HG03175 (cell line): ENCODE data around the gene ARF5.
"Not testable (repeated sequence)": the region's sequence is repeated elsewhere in the genome, so short reads cannot be mapped to it uniquely, and the experiment has no call there.

Experiments
- ATAC-seq: cut with Tn5 transposase; IDR thresholded peaks from one replicate; pipeline ENCODE4 v1.9.1; 2021; ENCODE audit warnings: mild to moderate bottlenecking, moderate library complexity; ENCODE audit not compliant: unreplicated experiment

The ARF5 gene

DNA sequence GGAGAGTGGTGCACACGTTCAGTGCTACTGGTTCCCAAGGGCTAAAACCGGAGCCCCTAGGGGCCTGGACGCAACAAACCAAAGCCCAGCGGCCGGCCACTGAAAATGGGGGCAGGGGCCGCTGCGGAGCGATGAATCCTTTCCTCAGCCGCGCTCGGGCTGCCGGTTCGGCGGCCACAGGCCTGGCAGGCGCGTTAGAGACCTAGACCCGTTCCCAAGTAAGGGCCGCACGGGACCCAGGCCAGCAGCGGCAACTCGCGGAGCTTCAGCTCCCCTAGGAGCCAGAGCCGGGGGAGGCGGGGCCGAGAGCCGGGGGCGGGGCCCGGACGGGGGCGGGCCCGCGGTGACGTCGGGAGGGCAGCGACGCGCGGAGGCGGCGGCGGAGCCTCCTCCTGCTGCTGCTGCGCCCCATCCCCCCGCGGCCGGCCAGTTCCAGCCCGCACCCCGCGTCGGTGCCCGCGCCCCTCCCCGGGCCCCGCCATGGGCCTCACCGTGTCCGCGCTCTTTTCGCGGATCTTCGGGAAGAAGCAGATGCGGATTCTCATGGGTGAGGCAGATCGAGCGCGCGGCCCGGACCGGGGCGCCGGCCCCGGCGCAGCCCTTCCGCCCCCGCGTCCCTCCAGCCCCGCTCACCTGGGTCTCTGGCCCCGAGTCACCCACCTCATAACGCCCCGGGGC lies at the start of gene ARF5:
TSS of gene ARF5 (plus strand) at position 393 of the 678 bp plus-strand sequence. CDS start at position 481, 88 bp downstream.
- ATAC-seq = peak; percentile 75

DNA sequence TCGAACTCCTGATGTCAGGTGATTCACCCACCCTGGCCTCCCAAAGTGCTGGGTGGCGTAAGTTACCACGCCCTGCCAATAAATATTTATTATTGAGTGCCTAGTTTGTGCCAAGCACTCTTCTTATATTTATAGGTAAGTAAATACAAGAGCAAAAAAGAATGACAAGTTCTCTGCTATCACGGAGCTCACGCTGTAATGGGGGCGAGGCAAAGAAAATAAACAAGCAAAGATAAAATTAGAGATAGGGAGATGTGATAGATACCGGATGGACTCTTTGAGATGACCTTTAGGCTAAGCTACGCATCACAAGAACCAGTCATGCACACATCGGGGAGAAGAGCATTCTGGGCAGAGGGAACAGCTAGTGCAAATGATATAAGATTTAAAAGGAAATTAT lies 49.1 kb upstream of the ARF5 start:
- ATAC-seq = no peak

DNA sequence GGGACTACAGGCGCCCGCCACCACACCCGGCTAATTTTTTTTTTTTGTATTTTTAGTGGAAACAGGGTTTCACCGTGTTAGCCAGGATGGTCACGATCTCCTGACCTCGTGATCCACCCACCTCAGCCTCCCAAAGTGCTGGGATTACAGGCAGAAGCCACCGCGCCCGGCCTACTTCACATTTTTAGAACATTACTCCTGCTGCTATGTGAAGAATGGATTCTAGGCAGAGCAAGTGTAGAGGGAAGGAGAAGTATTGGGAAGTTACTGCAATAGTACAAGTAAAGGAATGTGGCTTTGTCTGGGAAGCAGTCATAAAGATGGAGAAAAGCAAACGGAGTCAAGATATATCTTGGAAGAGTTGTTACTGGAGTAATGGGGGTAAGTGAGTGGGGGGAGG lies 47.8 kb upstream of the ARF5 start:
- not testable (repeated sequence) for ATAC-seq

DNA sequence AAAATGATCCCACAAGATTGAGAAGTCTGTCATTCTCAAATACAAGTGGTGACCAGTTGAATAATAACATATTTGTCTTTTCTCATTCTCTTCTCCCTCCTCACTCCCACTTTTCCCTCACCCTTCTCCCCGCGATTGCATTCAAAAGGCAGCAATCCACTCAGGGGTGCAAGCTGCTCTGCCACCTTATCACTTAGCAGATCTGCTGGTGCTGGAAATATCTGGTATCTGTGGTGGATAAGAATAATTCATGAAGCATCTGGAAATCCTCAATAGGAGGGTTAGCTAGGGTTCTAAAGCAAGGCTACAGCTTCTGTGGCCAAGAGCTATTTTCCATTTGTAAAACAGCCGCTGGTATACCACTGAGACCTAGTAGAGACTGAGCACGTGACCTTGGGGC lies 46.7 kb upstream of the ARF5 start:
- no peak for ATAC-seq

DNA sequence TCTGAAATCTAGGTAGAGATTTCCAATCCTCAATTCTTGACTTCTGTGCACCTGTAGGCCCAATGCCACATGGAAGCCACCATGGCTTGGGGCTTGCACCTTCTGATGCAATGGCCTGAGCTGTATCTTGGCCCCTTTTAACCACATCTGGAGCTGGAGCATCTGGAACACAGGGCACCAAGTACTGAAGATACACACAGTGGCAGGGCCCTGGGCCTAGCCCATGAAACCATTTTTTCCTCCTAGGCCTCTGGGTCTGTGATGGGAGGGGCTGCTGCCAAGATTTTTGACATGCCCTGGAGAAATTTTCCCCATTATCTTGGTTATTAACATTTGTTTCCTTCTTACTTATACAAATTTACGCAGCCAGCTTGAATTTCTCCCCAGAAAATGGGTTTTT lies 41.9 kb upstream of the ARF5 start:
- no peak for ATAC-seq

DNA sequence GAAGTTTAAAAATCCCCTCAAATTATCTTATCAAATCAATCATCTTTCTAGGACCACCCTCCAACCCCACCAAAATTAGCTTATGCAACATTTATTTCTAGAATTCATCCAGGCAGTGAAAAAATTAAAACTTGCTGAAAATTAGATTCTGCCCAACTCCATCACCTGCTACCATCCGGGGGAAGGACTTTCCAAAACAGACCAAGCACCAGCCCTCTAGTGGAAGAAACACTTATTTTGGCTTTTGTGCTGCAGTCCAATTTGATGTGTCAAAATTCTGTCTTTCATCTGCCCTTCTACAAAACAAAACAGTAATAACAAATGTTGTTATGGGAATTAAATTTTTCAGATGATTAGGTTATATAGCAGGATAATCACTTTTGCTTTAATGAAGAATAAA lies 38.0 kb upstream of the ARF5 start:
- no peak for ATAC-seq

DNA sequence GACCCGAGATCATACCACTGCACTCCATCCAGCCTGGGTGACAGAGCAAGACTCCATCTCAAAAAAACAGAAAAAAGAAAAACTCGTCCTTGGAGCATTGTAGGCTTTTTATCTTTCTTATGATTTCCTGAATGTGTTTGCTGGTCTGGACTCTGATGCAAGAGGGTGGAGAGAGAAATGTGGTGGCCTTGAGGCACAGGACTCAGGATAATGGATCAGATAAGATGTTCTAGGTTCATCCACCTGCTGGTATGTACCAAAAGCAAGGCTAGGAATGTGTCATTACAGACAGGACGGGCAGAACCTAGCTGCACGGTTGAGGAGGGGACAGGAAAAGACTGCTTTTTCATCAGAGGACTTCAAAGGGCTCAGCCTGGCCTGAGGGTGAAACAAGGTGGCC lies 36.3 kb upstream of the ARF5 start:
- ATAC-seq = no peak

DNA sequence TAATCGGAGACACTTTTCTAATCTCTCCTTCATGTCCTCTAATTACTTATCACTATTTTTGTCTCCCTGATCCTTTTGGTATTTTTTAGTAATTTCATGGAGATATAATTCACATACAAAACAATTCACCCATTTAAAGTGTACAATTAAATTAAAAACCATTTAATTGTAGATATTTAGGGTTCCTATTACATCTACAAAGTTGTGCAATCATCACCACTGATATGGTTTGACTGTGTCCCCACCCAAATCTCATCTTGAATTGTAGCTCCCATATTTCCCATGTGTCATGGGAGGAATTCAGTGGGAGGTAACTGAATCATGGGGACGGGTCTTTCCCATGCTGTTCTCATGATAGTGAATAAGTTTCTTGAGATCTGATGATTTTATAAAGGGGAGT lies 31.8 kb upstream of the ARF5 start:
- ATAC-seq = no peak

DNA sequence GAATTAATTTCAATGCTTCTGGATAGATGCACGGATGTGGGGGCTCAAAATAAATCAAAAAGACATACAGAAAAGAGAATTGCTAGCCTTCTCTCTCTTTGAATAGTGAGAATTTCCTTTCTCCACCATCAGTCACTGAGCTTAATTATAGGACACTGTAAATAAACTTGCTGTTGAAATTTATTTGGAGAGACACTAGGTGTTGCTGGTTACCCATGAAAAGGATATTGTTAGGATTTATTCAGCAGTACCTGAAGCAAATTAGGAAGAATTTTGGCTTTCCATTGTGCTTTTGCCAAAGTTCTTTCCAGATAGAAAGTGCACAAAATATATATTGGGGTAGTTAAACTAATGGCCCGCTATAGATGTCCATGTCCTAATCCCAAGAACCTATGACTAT lies 30.4 kb upstream of the ARF5 start:
- ATAC-seq = no peak

DNA sequence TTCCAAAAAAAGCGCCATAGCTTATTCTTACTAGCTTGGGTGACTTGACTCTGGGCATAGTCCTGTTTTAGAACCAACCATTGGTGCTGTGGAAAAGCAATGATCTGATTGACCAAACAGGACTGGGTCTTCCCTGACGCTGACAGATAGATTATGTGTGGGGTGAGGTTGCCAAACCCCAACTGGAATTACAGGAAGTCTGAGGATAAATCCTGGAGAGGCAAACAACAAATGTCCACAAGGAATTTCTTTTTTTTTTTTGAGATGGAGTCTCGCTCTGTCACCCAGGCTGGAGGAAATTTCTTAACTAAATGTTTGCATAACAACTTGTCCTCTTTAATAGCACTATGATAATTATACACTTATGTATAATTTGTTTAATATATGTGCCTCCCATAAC lies 22.0 kb upstream of the ARF5 start:
- no peak for ATAC-seq

DNA sequence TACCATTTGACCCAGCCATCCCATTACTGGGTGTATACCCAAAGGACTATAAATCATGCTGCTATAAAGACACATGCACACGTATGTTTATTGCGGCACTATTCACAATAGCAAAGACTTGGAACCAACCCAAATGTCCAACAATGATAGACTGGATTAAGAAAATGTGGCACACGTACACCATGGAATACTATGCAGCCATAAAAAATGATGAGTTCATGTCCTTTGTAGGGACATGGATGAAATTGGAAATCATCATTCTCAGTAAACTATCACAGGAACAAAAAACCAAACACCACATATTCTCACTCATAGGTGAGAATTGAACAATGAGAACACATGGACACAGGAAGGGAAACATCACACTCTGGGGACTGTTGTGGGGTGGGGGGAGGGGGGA lies 20.2 kb upstream of the ARF5 start:
- not testable (repeated sequence) for ATAC-seq

DNA sequence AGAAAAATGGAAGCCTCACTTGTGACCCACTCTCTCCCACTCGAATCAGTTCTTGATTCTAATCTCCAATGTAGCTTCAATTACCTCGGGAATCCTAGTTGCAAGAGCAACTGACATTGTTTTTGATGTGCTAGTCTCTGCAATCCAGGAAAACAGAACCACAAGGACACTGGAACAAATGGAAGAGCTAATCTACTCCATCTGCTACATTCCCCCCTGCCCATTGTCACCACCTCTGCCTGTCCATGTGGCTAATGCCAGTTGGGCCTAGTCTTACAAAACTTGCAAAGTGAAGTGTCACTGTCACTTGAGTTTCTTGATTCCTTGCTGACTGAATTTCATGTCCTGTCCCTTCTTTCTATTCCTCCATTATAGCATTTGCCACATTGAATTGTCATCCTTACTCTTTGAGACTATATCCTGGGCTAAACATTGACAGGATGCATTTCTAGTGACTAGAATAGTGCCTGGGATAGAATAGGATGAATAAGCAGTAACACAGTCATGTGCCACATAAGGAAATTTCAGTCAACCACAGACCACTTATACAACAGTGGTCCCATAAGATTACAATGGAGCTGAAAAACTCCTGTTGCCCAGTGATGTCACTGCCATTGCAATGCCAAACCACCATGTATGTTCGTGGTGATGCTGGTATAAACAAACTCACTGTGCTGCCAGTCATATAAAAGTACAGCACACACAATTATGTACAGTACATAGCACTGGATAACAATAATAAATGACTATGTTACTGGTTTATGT lies 16.3 kb upstream of the ARF5 start:
- no peak for ATAC-seq

DNA sequence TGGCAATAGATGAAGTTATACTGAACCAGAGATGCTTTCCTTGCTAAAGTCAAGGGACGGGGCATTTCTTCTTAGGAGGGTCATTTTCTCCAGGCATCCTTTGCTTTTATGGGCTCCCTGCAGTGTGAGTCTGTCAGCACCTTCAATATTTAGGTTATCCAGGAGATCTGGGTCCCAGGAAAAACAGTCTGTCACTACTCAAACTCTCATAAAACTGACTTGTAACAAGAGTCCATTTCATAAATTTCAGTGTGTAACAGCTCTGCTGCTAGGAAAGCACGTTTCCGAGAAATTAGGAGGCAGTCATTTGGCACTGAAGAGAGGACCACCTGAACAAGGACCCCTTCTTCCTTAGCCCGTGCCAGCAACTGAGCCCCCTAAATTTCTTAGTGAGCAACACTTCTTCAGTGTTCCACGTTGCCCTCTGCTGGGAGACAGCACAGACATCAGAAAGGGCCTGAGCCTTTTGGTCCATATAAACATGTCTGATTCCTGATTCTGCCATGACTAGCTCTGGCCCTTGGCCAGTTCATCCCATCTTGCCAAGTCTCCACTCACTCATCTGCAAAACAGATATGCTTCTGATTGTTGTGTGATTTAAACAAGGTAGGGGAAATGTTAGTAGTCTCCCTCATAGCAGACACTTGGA lies 10.1 kb upstream of the ARF5 start:
- ATAC-seq = no peak

DNA sequence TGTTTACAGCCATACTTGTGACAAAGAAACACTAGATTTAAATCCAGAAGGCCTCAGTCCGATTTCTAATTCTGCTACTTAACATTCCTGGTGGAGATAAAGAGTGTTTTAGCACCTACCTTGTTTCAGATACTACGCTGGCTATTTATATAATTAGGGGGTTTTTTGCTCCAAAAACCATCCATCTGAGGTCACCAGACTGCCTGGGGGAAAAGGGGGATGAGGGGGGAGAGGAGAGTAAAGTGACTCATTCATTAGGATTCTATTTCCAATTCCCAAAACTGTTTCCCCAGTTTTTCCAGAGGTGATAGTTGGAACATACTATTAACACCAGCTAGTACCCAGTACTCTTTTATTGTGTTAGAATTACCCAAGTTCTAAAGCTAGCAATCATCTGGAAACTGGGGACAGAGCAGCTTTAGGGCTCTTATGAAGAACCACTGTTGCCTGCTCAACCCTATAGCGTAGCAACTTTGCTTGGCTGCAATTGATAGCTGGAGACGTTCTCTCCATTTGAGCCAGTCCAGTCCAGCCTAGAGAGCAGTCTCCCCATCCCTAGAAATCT lies 9.4 kb upstream of the ARF5 start:
- no peak for ATAC-seq

DNA sequence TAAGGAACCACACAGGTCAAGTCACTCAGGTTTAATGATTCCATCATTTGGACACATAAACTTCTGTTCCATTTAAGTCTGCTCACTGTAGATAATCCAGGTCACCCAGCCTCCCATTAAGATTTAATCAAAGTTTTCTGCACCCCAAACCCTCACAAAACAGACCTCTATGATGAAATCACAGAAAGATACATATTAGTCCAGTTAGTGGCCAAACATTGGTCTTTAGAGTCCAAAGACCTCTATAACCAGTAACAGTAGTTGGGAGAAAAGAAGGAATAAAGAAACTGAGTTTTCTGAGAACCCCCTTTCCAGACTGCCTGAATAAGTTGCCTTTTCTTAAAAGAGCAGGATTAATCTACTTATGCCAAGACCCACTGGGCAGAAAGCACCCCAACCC lies 7.6 kb upstream of the ARF5 start:
- ATAC-seq = no peak

DNA sequence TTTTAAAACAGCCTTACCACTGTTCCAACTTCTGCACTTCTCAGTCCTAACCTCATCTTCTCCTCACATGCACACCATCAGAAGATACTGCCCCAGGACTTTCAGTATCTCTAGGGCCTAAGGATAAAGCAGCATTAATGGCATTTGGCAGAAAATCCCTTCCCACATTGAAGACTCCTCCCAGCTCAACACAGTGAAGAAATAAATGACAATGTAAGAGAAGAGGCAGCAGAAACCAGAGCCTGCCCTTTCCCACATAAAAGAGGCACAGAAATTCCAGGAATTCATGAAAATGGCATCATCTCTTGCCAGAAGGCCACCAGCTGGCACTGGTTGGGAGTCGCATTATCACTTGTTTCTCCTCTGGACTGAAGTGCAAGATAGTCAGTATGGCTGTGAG lies 6.5 kb upstream of the ARF5 start:
- no peak for ATAC-seq

DNA sequence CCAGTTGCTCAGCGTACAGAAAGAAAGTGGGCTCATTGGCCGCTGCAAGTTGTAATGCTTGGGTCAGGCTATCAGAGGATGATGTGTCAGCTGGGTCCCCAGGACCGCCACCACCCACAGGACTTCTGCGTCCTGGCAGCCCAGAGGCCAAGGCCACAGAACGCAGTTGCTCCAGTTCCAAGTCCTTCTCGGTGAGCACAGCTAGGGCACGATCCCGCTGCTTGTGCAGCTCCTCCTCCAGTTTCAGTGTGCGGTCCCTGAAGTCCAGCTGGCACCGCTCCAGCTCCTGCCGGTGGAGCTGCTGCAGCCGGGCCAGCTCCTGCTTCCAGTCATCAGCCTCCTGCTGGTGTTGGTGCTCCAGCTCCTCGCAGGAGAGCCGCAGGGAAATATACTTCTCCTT lies 5.8 kb upstream of the ARF5 start:
- no peak for ATAC-seq

DNA sequence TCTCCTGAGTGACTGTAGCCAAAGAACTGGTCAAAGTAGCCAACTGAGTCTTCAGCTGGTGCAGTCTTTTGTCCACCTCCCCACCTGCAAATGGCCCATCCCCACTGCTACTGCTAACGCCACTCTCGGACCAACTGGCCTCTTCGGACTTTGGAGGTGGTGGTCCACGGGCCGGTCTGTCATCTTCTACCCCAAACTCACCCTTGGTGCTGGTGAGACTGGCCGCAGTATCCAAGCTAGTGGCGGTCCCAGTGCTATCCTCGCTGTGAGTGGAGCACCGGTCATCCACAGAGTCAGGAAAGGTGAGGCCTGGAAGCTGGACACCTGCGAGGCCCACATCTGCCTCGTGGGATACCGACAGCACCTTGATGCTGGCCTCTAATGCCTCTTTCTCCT lies 3.6 kb upstream of the ARF5 start:
- ATAC-seq = no peak

DNA sequence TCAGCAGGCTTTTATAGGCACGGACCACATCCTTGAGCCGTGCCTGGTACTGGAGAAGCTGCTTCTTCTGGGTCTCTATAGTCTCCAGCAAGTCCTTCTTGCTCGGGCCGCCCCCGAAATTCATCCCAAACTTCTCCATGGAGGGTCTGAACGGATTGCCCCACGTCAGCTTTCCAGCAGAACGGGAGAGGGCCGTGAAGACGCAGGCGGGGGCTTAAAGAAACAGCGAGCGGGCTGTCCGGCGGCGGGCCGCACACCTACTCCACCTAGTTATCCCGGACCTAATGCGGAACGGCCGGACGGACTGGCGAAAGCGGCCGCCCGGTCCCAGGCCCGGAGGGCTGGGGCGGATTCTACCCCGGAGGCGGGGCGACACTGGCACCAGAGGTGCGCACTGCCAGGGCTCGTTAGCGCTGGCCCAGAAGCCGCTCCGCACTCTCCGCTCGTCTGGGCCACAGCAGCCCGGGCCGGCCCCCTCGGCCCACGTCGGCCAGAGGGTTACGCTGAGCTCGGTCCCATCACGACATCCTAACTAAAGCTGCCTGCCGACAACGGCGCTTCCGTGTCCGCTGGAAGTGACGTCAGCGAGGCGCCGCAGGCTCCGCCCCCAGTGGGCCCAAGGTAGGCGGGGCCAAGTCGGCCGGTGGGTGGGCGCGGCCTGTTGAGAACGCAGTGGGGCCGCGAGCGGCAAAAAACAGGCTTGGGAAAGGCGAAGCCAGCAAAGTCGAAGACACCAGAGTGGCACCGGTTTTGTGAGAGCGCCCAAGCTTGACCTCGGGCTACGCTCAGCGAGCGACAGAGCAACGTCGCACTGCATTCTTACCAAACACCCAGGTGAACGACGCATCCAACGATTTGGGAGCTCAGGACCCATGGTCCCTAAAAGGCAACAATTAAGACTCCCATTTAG lies 2.9 kb upstream of the ARF5 start, which contains the start of gene GCC1:
TSS of gene GCC1 (minus strand) at position 553 of the 910 bp plus-strand sequence. CDS start at position 139, 414 bp downstream.
- peak; percentile 80 for ATAC-seq

DNA sequence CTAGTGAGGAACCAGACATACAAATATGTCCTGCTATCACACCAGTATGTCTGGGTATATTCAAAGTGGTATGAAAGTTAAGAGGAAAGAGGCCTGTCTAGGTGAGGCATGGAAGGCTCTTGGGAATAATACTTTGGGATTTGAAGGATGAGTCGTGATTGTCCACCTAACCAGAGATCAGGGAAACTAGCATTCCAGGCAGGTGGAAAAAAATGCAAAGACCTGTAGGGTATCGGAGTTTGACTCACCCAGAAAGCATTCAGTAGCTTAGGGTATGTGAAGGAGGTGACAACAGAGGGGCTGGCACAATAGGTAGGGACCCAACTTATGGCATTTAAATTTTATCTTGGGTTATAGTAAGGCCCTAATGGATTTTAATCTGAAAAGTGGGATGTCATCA lies 1.9 kb upstream of the ARF5 start:
- no peak for ATAC-seq

DNA sequence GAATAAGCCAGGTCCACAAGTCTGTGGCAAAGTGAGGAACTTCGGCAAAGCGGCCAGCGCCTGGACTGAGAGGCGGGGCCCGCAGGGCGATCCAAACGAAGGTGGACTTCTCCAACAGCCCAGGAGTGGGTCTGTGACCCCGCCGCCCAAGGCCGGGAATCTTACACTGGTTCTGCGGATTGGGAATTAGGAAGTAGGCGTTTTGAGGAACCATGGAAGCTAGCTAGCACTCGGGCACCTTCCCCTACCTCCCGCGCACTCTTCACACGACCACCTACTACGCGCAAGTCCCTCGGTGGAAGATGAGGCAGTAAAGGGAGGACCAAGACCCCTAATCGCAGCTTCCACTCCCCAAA lies 570 bp upstream of the ARF5 start:
- ATAC-seq = no peak
